SH-SY5Y (cell line): ENCODE results near the gene ZNF160.

Source experiments
- GATA2 ChIP-seq: IDR thresholded peaks from 2 replicates; pipeline ENCODE4 v1.6.1; 2011; ENCODE audit warnings: mild to moderate bottlenecking, low read depth, low read length
- GATA3 ChIP-seq: IDR thresholded peaks from 2 replicates; pipeline ENCODE4 v1.6.1; 2011; ENCODE audit warnings: low read depth, mild to moderate bottlenecking, low read length, moderate library complexity

DNA sequence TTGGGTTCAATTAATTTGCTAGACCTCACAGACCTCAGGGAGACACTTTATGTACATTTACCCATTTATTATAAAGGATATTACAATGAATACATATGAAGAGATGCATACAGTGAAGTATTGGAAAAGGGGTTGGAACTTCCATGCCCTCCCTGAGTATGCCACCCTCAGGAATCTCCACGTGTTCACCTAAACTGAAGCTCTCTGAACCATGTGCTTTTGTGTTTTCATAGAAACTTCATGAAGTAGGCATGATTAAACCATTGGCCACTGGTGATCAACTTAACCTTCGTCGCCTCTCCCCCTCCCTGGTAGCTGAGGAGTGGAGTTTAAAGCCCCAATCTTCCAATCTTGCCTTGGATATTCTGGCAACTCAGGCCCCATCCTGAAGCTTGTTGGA lies 20.3 kb downstream of the ZNF160 start:
- TF ChIP-seq GATA2 (no peak), GATA3 (no peak)
